IPS-20b (cell line): Measurements from ENCODE around the gene HERC2.
"Not testable (repeated sequence)": the region's sequence is repeated elsewhere in the genome, so short reads cannot be mapped to it uniquely, and the experiment has no call there.

ENCODE experiments used
- H3K27ac ChIP-seq: one replicate; pipeline ENCODE4 v1.5.1; 2013; ENCODE audit warnings: low read length
- H3K27me3 ChIP-seq: 2 replicates; pipeline ENCODE4 v1.6.1; 2013; ENCODE audit warnings: mild to moderate bottlenecking, low read length, inconsistent platforms; ENCODE audit not compliant: insufficient read depth
- H3K36me3 ChIP-seq: 2 replicates; pipeline ENCODE4 v1.6.1; 2013; ENCODE audit warnings: low read depth, mild to moderate bottlenecking, inconsistent platforms, low read length, moderate library complexity; ENCODE audit not compliant: insufficient read depth
- H3K4me1 ChIP-seq: 2 replicates; pipeline ENCODE4 v1.6.1; 2013; ENCODE audit warnings: mild to moderate bottlenecking, control low read depth, inconsistent platforms, low read length, moderate library complexity; ENCODE audit not compliant: insufficient read depth
- H3K4me3 ChIP-seq: 2 replicates; pipeline ENCODE4 v1.5.1; 2013; ENCODE audit warnings: mild to moderate bottlenecking, low read length, inconsistent platforms
- H3K9ac ChIP-seq: 2 replicates; pipeline ENCODE4 v1.6.1; 2013; ENCODE audit warnings: low read depth, mild to moderate bottlenecking, inconsistent platforms, low read length, moderate library complexity
- H3K9me3 ChIP-seq: 2 replicates; pipeline ENCODE4 v1.6.1; 2013; ENCODE audit warnings: mild to moderate bottlenecking, low read depth, low read length, inconsistent platforms; ENCODE audit not compliant: insufficient read depth

HERC2 gene

DNA sequence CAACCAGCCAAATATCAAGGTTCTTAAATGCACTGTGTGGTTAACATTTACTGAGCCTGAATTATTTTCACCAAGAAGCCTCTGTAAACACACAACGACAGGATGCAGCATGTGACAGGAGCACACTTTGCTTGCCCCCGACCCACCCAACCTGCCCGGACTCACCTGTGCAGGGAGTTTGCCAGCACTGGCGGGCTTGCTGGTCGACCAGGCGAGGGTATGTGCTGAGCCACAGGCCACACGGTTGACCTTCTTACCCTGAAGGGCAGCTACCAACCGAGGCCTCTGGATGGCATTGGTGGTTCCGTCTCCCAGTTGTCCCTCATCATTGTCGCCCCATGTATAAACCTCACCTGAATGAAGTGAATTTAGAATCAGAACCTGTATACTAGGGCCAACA, 197.1 kb downstream of the HERC2 start:
- no peak overlapping the region for H3K9ac ChIP-seq

DNA sequence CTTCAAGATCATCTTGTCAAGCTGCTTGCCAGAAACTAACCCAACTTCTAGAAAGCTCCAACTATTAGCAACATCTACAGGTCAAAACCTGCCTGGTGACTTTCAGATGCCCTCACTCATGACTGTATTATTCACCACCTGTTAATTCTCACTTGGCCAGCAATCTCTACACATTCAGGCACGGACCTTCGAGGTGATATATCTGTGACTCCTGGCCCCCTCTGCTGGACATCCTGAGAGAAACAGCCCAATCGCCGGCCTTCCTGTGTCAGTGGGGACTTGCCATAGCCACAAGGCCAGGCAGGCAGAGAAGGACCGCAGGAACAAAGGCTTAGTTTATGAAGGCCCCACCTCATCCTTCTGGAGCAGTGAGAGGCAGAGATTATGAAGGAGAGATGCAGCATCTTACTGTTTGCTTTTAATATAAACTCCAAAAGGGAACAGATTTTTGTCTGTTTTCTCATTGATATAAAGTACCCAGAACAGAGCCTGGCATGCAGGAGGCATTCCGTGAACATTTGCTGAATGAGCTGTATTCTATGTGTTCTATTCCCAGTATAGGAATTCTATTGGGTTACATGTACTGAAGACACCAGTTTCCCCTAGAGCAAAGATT, 198.5 kb downstream of the HERC2 start:
- peaks cover 78% of the 10 kb centered on the region for H3K36me3 ChIP-seq
- H3K9me3 ChIP-seq = no peaks in the 10 kb centered on the region
- no peaks in the 10 kb centered on the region for H3K27me3 ChIP-seq
- H3K27ac ChIP-seq = no peak overlapping the region
- no peaks in the 10 kb centered on the region for H3K4me1 ChIP-seq
- no peak overlapping the region for H3K9ac ChIP-seq
- no peak overlapping the region for H3K4me3 ChIP-seq

More for the DNA sequence above, 197.1 kb downstream of the HERC2 start:
- Histone ChIP-seq H3K27ac (no peak overlapping the region), H3K36me3 (peaks cover 80% of the 10 kb centered on the region), H3K4me1 (no peaks in the 10 kb centered on the region), H3K9me3 (no peaks in the 10 kb centered on the region), H3K27me3 (no peaks in the 10 kb centered on the region), H3K4me3 (no peak overlapping the region)

DNA sequence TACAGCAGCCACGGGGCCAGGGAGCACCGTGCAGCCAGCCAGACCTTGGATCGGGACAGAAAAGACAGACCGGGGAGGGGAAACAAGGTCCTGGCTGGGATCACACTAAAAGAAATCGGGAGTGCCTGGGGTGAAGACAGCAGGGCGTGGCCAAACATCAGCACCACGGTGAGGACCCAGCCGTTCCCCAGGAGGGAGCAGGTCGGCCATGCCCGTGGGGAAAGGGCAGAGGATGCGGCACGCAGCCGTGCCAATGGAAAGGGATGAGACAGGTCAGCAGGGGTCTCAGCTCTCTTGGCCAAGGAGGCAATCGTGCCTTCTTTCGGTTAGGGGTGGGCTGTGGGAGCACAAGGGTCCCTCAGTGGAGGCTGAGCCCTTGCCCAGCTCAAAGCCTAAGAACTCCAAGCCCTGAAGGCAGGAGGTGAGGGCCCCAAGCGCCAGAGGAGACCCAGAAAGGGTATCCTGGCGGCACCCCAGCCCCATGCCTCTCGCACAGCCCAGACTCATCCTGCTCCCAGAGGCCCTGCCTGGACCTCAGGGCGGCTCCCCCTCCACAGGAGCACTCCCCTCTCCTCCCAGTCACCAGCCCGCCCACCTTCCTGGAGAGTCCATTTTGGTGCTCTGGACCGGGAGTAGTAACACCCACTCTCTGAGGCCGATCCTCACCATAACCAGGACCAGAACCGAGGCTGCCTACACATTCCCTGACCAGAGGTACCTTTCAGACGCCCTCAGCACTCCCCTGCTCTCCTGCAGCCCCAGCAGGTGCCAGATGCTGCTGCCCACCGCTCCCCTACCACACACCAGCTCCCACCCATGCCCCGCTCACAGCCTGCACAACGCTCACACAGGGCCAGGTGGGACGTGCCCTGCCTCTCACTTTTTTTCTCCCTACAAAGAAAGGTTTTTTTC, 199.7 kb downstream of the HERC2 start:
- Histone ChIP-seq H3K36me3 (peaks cover 78% of the 10 kb centered on the region), H3K27ac (no peak overlapping the region), H3K4me3 (no peak overlapping the region), H3K27me3 (no peaks in the 10 kb centered on the region), H3K9me3 (no peaks in the 10 kb centered on the region), H3K4me1 (no peaks in the 10 kb centered on the region), H3K9ac (no peak overlapping the region)

DNA sequence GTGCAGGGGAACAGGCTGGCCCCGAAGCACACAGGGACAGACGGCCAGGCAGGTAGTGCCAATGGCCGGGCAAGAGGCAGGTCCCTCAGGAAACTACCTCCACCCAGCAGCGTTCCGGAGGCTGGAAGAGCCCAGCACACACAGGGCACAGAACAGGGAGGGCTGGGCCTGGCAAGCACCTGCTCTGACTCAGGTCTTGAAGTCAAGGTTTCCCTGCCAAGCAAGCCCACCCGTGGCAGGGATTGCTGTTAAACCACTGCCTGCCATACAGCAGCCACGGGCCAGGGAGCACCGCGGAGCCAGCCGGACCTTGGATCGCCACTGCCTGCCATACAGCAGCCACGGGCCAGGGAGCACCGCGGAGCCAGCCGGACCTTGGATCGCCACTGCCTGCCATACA, 200.4 kb downstream of the HERC2 start:
- not testable (repeated sequence) for H3K9me3 ChIP-seq, H3K27me3 ChIP-seq, H3K27ac ChIP-seq, H3K4me1 ChIP-seq, H3K4me3 ChIP-seq, H3K9ac ChIP-seq
- H3K36me3 ChIP-seq = peaks cover 79% of the 10 kb centered on the region

DNA sequence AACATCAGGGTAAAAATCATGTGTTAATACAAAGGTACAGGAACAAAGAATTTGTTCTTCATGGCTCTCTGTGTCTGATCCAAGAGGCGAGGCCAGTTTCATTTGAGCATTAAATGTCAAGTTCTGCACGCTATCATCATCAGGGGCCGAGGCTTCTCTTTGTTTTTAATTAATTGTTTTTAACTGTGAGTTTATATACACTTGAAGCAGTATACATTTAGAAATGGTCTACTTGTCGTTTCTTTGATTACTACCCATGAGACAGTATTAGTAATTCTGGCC, 201.7 kb downstream of the HERC2 start:
- H3K36me3 ChIP-seq = peaks cover 85% of the 10 kb centered on the region
- H3K9ac ChIP-seq = no peak overlapping the region

DNA sequence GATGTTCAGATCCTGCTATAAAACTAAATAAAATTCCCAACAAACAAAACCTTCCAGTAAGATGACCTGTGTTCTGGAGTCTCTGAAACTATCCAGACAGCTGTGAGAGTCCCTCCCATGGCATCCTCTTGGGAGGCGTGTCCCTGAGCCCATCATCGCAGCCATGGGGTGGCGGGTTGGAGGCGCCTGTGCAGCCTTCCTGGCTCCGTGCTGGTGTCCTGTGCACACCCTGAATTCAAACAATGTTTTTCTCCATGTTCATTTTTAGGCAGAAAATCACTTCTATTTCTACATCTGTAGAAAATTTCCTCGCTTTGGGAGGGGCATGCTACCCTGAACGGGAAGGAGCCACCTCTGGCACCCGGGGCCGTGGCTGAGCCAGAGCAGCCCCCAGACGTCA, 203.4 kb downstream of the HERC2 start:
- Histone ChIP-seq H3K36me3 (peaks cover 85% of the 10 kb centered on the region), H3K27ac (no peak overlapping the region), H3K4me3 (no peak overlapping the region), H3K9me3 (no peaks in the 10 kb centered on the region), H3K9ac (no peak overlapping the region), H3K4me1 (no peaks in the 10 kb centered on the region), H3K27me3 (no peaks in the 10 kb centered on the region)

More for the DNA sequence above, 201.7 kb downstream of the HERC2 start:
- H3K4me3 ChIP-seq = no peak overlapping the region
- H3K9me3 ChIP-seq = no peaks in the 10 kb centered on the region
- no peak overlapping the region for H3K27ac ChIP-seq
- no peaks in the 10 kb centered on the region for H3K4me1 ChIP-seq
- no peaks in the 10 kb centered on the region for H3K27me3 ChIP-seq

DNA sequence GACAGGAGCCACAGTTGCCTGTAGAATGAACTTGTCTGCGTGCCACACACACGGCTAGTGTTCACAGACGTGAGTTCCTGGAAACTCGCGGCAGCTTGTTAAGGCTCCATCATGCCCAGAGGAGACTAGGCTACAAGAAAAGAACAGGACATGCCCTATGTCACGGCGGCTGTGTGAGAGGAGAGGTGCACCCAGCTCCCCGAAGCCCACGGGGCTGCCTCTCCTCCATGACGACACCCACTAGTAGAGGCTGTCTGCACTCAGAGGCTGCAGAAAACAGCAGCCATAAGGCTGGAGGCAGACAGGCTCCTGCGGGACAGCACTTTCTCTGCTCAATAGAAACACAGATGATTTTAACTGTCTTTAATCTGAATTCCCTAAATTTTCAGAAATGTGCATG, 203.9 kb downstream of the HERC2 start:
- Histone ChIP-seq H3K36me3 (peaks cover 86% of the 10 kb centered on the region), H3K4me1 (no peaks in the 10 kb centered on the region), H3K9ac (no peak overlapping the region), H3K9me3 (no peaks in the 10 kb centered on the region), H3K27ac (no peak overlapping the region), H3K27me3 (no peaks in the 10 kb centered on the region), H3K4me3 (no peak overlapping the region)

DNA sequence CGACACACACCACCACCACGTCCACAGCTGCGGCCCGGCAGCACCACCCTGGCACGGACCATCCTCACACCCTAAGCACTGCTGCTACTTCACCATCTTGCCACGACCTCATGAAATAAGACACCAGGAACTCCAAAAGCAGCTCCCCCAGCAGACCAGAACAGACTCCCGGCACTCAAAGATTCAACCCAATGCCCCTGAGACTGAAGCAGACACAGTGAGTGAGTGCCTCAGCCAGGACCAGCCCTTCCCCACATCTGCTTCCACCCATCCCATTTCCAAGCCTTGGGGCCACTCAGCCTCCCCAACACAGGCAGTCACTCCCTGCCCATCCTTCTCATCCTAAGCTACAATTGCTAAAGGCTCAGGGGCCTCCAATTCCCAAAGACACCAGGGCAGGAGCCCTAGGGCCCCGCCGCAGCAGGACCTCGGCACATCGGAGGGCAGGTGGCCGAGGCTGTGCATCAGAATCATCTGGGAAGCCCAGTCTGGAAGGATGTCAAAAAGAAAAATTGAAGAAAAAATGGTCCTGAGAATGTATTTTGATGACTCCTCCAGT, 204.5 kb downstream of the HERC2 start:
- Histone ChIP-seq H3K27me3 (no peaks in the 10 kb centered on the region), H3K9ac (no peak overlapping the region), H3K9me3 (no peaks in the 10 kb centered on the region), H3K27ac (no peak overlapping the region), H3K36me3 (peaks cover 86% of the 10 kb centered on the region), H3K4me1 (no peaks in the 10 kb centered on the region), H3K4me3 (no peak overlapping the region)

DNA sequence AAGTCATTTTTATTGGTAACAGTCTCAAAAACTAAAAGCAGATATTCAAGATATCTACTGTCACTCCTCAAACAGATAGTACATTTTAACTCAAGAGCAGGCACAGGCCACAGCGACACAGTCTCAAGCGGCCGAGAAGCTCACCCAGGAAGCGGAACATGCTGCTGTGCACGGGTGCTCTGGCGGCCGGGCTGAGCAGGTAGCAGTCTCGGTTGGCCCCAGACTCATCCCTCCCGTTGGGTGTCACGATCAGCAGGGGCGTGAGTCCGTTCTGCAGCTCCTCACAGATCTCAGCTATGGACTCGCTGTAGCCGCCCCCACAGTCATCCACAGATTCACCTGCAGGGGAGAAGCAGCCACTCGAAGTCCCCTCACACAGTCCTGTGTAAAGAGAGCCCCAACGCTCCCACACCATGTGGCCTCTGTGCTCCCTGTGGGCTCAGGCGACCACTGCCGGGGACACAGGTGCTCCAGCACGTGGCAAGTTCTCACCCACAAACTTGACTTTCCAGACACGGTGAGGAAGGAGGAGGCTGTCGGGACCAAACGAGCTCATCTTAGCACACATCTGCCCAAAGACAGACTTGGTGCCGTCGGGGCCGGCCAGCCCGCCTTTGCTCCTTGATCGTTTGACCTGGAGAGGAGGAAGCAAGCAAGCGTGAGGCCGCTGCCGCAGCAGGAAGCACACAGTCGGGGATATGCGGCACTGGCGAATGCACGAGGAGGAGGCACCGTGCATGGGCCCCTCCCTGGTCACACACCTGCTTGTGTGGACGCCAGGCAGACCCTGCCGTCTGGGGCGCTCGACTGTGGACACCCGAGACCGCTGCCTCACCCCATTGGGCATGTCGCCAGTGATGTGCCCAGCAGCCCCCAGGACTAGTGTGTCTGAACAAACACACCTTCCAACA, 205.2 kb downstream of the HERC2 start:
- Histone ChIP-seq H3K4me1 (no peaks in the 10 kb centered on the region), H3K36me3 (peaks cover 94% of the 10 kb centered on the region)

DNA sequence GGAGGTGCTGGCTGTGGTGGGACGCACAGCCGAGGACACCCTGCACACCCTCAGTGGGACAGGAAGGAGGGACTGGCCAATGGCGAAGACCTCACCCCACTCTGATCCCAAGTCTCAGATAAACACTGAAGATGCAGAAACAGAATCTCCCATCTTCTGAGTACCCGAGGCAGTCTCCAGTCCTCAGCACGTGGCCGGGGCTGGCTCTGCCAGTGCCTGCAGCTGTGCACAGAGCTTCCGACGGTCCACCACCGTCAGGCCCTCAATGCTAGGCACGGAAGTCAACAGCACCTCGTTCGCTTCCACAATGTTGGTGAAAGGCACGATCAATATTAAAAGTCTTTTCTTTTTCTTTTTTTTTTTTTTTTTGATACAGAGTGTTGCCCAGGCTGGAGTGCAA, 206.1 kb downstream of the HERC2 start:
- no peaks in the 10 kb centered on the region for H3K4me1 ChIP-seq
- H3K36me3 ChIP-seq = peaks cover 96% of the 10 kb centered on the region
- no peak overlapping the region for H3K27ac ChIP-seq
- no peak overlapping the region for H3K4me3 ChIP-seq
- no peak overlapping the region for H3K9ac ChIP-seq
- no peaks in the 10 kb centered on the region for H3K27me3 ChIP-seq
- no peaks in the 10 kb centered on the region for H3K9me3 ChIP-seq

More for the DNA sequence above, 205.2 kb downstream of the HERC2 start:
- H3K27me3 ChIP-seq = no peaks in the 10 kb centered on the region
- no peak overlapping the region for H3K4me3 ChIP-seq
- no peak overlapping the region for H3K27ac ChIP-seq
- no peaks in the 10 kb centered on the region for H3K9me3 ChIP-seq
- no peak overlapping the region for H3K9ac ChIP-seq

DNA sequence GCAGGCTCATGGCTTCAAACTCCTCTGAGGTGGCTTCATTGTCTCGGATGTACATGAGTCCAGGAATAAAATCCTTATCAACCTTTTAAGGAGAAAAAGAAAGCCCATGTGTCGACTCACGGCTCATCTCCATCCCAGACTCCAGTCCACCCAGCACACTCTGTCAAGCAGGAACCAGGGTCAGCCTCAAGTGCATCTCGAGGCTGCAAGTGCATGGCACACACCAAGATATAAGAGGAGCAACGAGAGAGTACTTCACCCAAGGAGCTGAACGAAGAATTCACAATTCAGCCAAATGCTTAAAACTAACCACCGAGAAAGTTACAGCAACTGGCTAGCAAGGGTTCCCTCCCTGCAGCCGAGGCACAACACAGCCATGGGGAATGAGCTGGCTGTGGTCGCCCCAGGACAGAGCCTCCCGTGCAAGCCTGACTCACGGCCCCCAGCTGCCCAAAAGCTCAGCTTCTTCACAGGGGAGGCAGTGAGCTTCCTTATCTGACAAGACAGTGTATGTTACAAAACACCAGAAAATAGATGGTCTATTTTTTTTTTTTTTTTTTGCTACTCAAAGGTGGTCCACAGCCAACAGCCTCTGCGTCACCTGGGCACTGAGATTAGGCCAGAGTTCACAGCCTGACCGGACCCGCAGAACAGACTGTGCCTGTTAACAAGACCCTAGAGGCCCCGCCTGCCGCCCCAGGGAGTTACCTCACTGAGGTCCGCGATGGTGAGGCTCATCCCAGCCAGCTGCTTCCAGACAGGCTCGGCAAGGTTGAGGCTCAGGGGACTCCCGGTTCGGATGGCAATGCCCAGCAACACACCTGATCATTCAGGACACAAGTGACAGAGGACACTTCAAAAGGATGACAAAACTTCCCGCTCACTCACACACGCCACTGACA, 207.0 kb downstream of the HERC2 start:
- Histone ChIP-seq H3K4me3 (no peak overlapping the region), H3K36me3 (peaks cover 88% of the 10 kb centered on the region), H3K27ac (no peak overlapping the region), H3K4me1 (no peaks in the 10 kb centered on the region), H3K9me3 (no peaks in the 10 kb centered on the region), H3K27me3 (no peaks in the 10 kb centered on the region), H3K9ac (no peak overlapping the region)
